SIG-M5 (cell line): ENCODE data around the gene RBP7.
"Not testable (repeated sequence)": the region's sequence is repeated elsewhere in the genome, so short reads cannot be mapped to it uniquely, and the experiment has no call there.

Experiments used
- DNase-seq: peaks from one replicate; lab custom pipeline; 2025; lab: John Stamatoyannopoulos, UW

RBP7 gene

GRCh38 chr1:9996624-9997582 lies at the start of gene RBP7:
Gene RBP7, plus strand, starts transcription at chr1:9997228. Its CDS starts 31 bp downstream, at chr1:9997259.
- no peak for DNase-seq

- DNase-seq: no peak
These were observed 39.3 kb upstream of the RBP7 start for GRCh38 chr1:9957726-9958125.

- no peak for DNase-seq
These were observed 37.0 kb upstream of the RBP7 start for GRCh38 chr1:9960011-9960410.

GRCh38 chr1:9960706-9961562 lies 36.1 kb upstream of the RBP7 start:
- no peak for DNase-seq

- DNase-seq: no peak
These were observed 12.8 kb upstream of the RBP7 start for GRCh38 chr1:9984253-9984652.

- no peak for DNase-seq
These were observed 12.0 kb upstream of the RBP7 start for GRCh38 chr1:9985001-9985400.

- DNase-seq: no peak
These were observed 7.3 kb upstream of the RBP7 start for GRCh38 chr1:9989773-9990172.

- no peak for DNase-seq
These were observed 6.1 kb upstream of the RBP7 start for GRCh38 chr1:9990944-9991343.

- no peak for DNase-seq
These were observed 4.1 kb upstream of the RBP7 start for GRCh38 chr1:9992910-9993309.

- no peak for DNase-seq
These were observed 3.4 kb upstream of the RBP7 start for GRCh38 chr1:9993561-9994075.

GRCh38 chr1:10001016-10001665 lies 4.1 kb downstream of the RBP7 start:
- DNase-seq: no peak

- not testable (repeated sequence) for DNase-seq
These were observed 8.2 kb downstream of the RBP7 start for GRCh38 chr1:10005248-10005647.

GRCh38 chr1:10007169-10007568 lies 10.1 kb downstream of the RBP7 start:
- no peak for DNase-seq

- DNase-seq: no peak
These were observed 17.0 kb downstream of the RBP7 start for GRCh38 chr1:10014016-10014415.

GRCh38 chr1:10019561-10019960 lies 22.5 kb downstream of the RBP7 start:
- DNase-seq: no peak

GRCh38 chr1:10020086-10020485 lies 23.1 kb downstream of the RBP7 start:
- no peak for DNase-seq

GRCh38 chr1:10020678-10021077 lies 23.6 kb downstream of the RBP7 start:
- DNase-seq: not testable (repeated sequence)

- not testable (repeated sequence) for DNase-seq
These were observed 25.0 kb downstream of the RBP7 start for GRCh38 chr1:10021992-10022391.

- DNase-seq: no peak
These were observed 25.6 kb downstream of the RBP7 start for GRCh38 chr1:10022656-10023055.

GRCh38 chr1:10025354-10025753 lies 28.3 kb downstream of the RBP7 start:
- DNase-seq: no peak

GRCh38 chr1:10027027-10027426 lies 30.0 kb downstream of the RBP7 start:
- no peak for DNase-seq

- DNase-seq: not testable (repeated sequence)
These were observed 32.0 kb downstream of the RBP7 start for GRCh38 chr1:10028956-10029500.
